ENCODE data around the gene SENP2. TPM values are rescaled to one million over a fixed set of nuclear protein-coding genes. Genes with fewer than 3 reads are reported as not detected.

SENP2 gene
- total and polyA plus RNA-seq, 10 of the 15 experiments (the other 5 are each of a cell fraction or from before 2014, with no cell fraction given), result 9.0 to 42.7 (median 25.1) TPM

DNA sequence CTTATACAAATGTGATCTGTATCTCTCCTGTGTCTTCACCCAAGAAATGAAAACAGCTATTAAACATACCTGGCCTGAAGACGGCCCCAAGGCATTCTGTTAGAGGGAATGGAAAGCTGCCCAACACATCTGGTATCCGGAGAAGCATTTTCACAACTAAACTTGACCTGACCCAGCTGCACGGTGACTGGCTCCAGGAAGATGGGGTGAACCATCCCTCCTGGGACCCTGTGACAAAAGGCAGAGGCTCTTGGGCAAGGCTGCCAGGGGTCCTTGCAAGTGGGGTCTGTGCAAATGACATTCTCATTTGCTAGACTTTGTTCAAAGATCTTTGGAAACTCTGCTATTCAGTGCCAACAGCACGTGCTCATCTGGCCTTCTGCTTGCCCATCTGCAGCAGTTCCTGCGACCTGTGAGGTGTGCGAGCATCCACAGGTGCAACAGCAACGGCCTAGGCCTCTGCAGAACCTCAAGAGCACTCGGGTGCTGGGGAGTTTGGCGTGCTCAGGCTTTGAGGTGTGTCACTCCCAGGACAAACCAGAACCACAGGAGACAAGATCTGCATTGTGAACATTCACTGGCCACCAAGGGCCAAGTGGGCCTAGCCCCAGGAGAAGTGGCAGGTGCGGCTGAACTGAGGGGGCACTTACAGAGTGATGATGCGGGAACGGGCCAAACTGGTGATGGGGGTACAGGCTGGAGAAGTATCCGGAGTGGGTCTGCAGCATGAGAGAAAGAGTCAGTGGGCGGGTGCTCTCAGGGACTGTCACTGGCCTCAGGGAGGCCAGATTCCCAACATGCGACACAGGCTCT is 71.8 kb downstream of the SENP2 start:
- H3K4me3 ChIP-seq, result no peak overlapping the region
- H3K4me1 ChIP-seq (ENCODE audit: control insufficient read depth, insufficient read depth, low read length), result no peaks in the 10 kb centered on the region
- 33% methylated on average over 15 of the region's 15 CpGs for WGBS (ENCODE audit: insufficient coverage, insufficient replicate concordance, low lambda C conversion rate, missing lambda C conversion rate)
- no peak overlapping the region for H2AFZ ChIP-seq (ENCODE audit: control insufficient read depth, low read depth, low read length)
- ChIA-PET CTCF (interaction anchor here (0.6 to 7.1 kb wide), 3 partner anchors 107 to 596 kb away, joined by 3 to 198 read pairs (median 38); no protein-coding TSS in a partner anchor), RAD21 (ENCODE audit: unreplicated experiment) (interaction anchor here (1.1 to 3.4 kb wide), 2 partner anchors 110 to 111 kb away, joined by 3 to 34 read pairs; no protein-coding TSS in a partner anchor), POLR2A (no interaction called here), SMC1A (ENCODE audit: uncharacterized antibody, unreplicated experiment) (no interaction called here)
- DNase-seq (ENCODE audit: low read depth, low spot score), result no peak
- in situ Hi-C loops (cut with MboI) (no loop called here), intact Hi-C loops (cut with micrococcal nuclease; ENCODE audit: unreplicated experiment) (no loop called here)
- no peak overlapping the region for H3K27ac ChIP-seq (ENCODE audit: control insufficient read depth, insufficient read depth)
- no peak overlapping the region for H3K9ac ChIP-seq (ENCODE audit: control insufficient read depth, insufficient read depth, low read length)
- H4K20me1 ChIP-seq (ENCODE audit: control insufficient read depth, insufficient read depth), result no peaks in the 10 kb centered on the region
- no peak for TF ChIP-seq NFYB (IDR thresholded peaks at IDR 0.05; ENCODE audit: insufficient read depth, low read depth, low read length)
- TF ChIP-seq ZSCAN29 (IDR thresholded peaks at IDR 0.05), result no peak
- no peaks in the 10 kb centered on the region for H3K79me2 ChIP-seq (ENCODE audit: control insufficient read depth, insufficient read depth, low read length)
- ATAC-seq, result no peak
- no peak overlapping the region for H3K4me2 ChIP-seq (ENCODE audit: control insufficient read depth, insufficient read depth)
- H3K27me3 ChIP-seq (replicated peaks in 1 of 2; ENCODE audit: control insufficient read depth in 2 of 2, insufficient read depth in 2 of 2, low read length in 1 of 2), result peaks cover 2 to 3% of the 10 kb centered on the region in 2 experiments; a peak in 3 of 4 replicates
- no peaks in the 10 kb centered on the region for H3K9me3 ChIP-seq (replicated peaks; ENCODE audit: control insufficient read depth, insufficient read depth, low read length)
- no TSS peak for BruUV-seq (replicated peaks)
- no peaks in the 10 kb centered on the region for H3K36me3 ChIP-seq (ENCODE audit: control insufficient read depth in 2 of 2, insufficient read depth in 2 of 2, low read length in 1 of 2)
- FAIRE-seq, result no peak

DNA sequence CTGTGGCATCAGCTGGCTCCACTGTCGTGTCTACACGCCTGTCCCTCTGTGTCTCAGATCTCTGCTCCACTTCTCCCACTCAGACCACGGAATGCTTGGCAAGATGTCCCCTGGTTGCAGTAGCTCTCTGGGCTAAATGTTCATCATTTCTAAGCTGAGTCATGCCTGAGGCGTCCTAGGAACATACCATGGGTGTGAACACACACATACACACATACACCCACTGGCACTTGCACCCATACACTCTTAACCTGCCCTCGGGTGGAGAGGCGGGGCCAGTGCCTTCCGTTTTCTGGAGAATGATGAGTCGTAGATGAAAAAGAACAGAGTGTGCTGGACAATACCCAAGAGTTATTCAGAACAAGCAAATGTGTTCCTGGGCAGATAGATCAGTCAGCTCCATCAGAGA is 72.4 kb downstream of the SENP2 start:
- ATAC-seq, result no peak
- ChIA-PET SMC1A (ENCODE audit: uncharacterized antibody, unreplicated experiment) (interaction anchor here (0.7 to 3.2 kb wide), 3 partner anchors 15 to 230 kb away, joined by 3 to 37 read pairs (median 4); no protein-coding TSS in a partner anchor), RAD21 (ENCODE audit: unreplicated experiment) (interaction anchor here (1.0 to 3.4 kb wide), 2 partner anchors 88 to 110 kb away, joined by 3 to 34 read pairs; no protein-coding TSS in a partner anchor), POLR2A (no interaction called here), CTCF (interaction anchor here (1.0 to 7.1 kb wide), 7 partner anchors 10 to 184 kb away, joined by 3 to 198 read pairs (median 18); no protein-coding TSS in a partner anchor)
- DNase-seq (ENCODE audit: low read depth, low spot score), result no peak
- H3K4me1 ChIP-seq (ENCODE audit: control insufficient read depth, insufficient read depth, low read length), result no peaks in the 10 kb centered on the region
- BruUV-seq (replicated peaks), result no TSS peak
- no peaks in the 10 kb centered on the region for H3K36me3 ChIP-seq (ENCODE audit: control insufficient read depth in 2 of 2, insufficient read depth in 2 of 2, low read length in 1 of 2)
- H3K79me2 ChIP-seq (ENCODE audit: control insufficient read depth, insufficient read depth, low read length), result no peaks in the 10 kb centered on the region
- H2AFZ ChIP-seq (ENCODE audit: control insufficient read depth, low read depth, low read length), result no peak overlapping the region
- no peak overlapping the region for H3K4me3 ChIP-seq
- no peaks in the 10 kb centered on the region for H3K9me3 ChIP-seq (replicated peaks; ENCODE audit: control insufficient read depth, insufficient read depth, low read length)
- H3K27ac ChIP-seq (ENCODE audit: control insufficient read depth, insufficient read depth), result no peak overlapping the region
- H3K9ac ChIP-seq (ENCODE audit: control insufficient read depth, insufficient read depth, low read length), result no peak overlapping the region
- in situ Hi-C loops (cut with MboI), result no loop called here
- no peaks in the 10 kb centered on the region for H4K20me1 ChIP-seq (ENCODE audit: control insufficient read depth, insufficient read depth)
- FAIRE-seq, result no peak
- H3K4me2 ChIP-seq (ENCODE audit: control insufficient read depth, insufficient read depth), result no peak overlapping the region
- 11% methylated on average over 8 of the region's 8 CpGs for WGBS (ENCODE audit: insufficient coverage, insufficient replicate concordance, low lambda C conversion rate, missing lambda C conversion rate)
- intact Hi-C loops (cut with micrococcal nuclease; ENCODE audit: unreplicated experiment), result no loop called here
- peaks cover 2 to 3% of the 10 kb centered on the region in 2 experiments; a peak in 3 of 4 replicates for H3K27me3 ChIP-seq (replicated peaks in 1 of 2; ENCODE audit: control insufficient read depth in 2 of 2, insufficient read depth in 2 of 2, low read length in 1 of 2)
- TF ChIP-seq TARDBP (IDR thresholded peaks at IDR 0.05; ENCODE audit: borderline replicate concordance) (no peak), JUNB (IDR thresholded peaks at IDR 0.05) (no peak), CTCF (IDR thresholded peaks at IDR 0.05 in 2 of 3, conservative IDR thresholded peaks at IDR 0.05 in 1 of 3; ENCODE audit: control insufficient read depth in 2 of 3, extremely low read depth in 1 of 3, insufficient read depth in 1 of 3, low read depth in 3 of 3, low read length in 3 of 3) (no peak), MXI1 (IDR thresholded peaks at IDR 0.05; ENCODE audit: low read depth, low read length) (no peak), NR2C1 (IDR thresholded peaks at IDR 0.05) (no peak), ZZZ3 (IDR thresholded peaks at IDR 0.05; ENCODE audit: control insufficient read depth, insufficient read length, low read depth) (no peak), GABPA (IDR thresholded peaks at IDR 0.05; ENCODE audit: low read depth) (no peak)
- TF ChIP-seq, protein P1, sequence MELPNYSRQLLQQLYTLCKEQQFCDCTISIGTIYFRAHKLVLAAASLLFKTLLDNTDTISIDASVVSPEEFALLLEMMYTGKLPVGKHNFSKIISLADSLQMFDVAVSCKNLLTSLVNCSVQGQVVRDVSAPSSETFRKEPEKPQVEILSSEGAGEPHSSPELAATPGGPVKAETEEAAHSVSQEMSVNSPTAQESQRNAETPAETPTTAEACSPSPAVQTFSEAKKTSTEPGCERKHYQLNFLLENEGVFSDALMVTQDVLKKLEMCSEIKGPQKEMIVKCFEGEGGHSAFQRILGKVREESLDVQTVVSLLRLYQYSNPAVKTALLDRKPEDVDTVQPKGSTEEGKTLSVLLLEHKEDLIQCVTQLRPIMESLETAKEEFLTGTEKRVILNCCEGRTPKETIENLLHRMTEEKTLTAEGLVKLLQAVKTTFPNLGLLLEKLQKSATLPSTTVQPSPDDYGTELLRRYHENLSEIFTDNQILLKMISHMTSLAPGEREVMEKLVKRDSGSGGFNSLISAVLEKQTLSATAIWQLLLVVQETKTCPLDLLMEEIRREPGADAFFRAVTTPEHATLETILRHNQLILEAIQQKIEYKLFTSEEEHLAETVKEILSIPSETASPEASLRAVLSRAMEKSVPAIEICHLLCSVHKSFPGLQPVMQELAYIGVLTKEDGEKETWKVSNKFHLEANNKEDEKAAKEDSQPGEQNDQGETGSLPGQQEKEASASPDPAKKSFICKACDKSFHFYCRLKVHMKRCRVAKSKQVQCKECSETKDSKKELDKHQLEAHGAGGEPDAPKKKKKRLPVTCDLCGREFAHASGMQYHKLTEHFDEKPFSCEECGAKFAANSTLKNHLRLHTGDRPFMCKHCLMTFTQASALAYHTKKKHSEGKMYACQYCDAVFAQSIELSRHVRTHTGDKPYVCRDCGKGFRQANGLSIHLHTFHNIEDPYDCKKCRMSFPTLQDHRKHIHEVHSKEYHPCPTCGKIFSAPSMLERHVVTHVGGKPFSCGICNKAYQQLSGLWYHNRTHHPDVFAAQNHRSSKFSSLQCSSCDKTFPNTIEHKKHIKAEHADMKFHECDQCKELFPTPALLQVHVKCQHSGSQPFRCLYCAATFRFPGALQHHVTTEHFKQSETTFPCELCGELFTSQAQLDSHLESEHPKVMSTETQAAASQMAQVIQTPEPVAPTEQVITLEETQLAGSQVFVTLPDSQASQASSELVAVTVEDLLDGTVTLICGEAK (IDR thresholded peaks at IDR 0.05; ENCODE audit: borderline replicate concordance), result no peak

Data from GM12878 (cell line).